ENCODE results near the gene TMEM59L.
"Not testable (repeated sequence)": the region's sequence is repeated elsewhere in the genome, so short reads cannot be mapped to it uniquely, and the experiment has no call there.

The TMEM59L gene

DNA sequence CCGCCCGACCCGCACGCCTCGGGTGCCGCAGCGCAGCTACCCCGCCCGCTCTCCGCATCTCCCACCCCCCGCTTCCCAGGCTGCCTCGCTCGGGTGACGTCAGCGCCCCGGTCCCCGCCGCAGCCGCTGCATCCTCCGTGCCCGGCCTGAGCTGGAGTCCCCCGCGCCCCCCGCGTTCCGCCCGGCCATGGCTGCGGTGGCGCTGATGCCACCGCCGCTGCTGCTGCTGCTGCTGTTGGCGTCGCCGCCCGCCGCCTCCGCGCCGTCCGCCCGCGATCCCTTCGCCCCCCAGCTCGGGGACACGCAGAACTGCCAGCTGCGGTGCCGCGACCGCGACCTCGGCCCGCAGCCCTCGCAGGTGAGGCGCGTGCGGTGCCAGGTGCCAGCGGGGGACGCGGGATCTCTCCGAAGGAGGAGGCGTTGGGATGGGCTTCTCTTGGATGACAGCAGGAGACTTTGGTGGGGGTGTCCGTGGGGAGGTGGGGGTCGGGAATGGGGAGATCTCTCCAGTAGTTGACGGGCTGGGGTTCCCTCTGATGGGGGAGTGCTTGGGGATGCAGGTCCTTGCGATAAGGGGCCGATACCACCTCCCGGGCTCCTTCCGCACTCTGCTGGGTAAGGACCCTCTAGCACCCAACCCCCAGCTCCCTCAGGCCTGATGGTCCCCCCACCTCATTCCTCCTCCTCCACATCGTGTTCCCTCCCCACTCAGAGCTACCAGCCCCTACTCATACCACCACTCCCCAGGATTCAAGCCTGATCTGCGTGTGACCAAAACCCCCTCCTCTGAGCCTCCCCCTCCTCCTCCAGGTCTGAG is at the start of gene TMEM59L:
Gene TMEM59L, plus strand, starts transcription at position 99 of the 817 bp plus-strand sequence. Its CDS starts 89 bp downstream, at position 188.
- DNase-seq, result no peak

DNA sequence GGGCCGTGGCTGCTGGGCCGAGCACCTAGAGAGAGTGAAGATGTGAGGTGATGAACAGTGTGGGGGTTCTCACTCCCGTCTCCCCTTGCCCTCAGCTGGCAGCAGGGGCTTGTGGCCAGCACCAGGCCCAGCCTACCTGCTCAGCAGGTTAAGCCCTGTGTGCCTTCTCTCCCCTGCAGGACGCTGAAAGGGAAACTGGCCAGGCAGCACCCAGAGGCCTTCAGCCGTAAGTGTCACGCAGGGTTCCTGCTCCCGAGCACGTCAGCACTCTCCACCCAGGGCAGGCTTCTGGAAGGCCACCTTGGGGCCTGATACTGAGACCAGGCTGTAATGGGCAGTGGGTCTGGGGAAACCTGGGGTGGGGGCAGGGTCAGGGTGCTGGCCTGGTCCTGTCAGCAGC is 45.7 kb upstream of the TMEM59L start:
- DNase-seq, result no peak

- no peak for DNase-seq
Observed at GRCh38 chr19:18568367-18568766, 44.3 kb upstream of the TMEM59L start.

DNA sequence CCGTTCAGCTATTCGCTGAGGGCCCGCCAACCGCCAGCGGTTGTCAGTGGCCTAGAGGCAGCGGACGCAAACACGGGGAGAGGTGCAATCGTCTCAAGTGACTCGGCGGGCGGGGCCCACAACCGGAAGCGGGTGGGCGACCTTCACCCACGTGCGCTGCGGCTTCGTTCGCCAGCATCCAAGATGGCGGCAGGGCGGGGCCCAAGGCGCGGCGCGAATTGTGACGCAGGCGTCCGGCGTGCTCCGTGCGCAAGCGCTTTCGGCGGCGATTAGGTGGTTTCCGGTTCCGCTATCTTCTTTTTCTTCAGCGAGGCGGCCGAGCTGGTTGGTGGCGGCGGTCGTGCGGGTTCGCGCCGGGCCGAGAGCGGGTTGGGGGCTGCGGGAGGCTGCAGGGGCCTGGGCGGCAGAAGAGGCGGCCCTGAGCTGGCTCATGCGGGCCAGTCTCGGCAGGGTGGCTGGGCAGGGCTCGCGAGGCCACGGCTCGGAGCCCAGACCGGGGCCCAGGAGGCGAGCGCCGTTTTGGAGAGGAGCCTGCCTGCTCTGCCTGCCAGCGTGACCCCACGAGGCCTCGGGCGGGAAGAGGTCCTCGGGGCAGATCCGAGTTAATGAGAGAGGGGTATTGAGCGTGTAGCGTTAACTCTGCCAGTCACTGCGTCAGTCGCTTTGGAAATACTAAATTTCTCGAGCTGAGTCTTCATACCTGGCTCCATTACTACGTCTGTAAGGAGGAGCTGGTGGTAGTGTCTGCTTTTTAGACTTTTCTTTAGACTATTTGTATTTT is 40.9 kb upstream of the TMEM59L start, which contains the start of gene UBA52:
Gene UBA52, plus strand, starts transcription at position 294 of the 781 bp plus-strand sequence. CDS start 1,444 bp downstream, outside the sequence.
- peak; percentile 98 for DNase-seq

DNA sequence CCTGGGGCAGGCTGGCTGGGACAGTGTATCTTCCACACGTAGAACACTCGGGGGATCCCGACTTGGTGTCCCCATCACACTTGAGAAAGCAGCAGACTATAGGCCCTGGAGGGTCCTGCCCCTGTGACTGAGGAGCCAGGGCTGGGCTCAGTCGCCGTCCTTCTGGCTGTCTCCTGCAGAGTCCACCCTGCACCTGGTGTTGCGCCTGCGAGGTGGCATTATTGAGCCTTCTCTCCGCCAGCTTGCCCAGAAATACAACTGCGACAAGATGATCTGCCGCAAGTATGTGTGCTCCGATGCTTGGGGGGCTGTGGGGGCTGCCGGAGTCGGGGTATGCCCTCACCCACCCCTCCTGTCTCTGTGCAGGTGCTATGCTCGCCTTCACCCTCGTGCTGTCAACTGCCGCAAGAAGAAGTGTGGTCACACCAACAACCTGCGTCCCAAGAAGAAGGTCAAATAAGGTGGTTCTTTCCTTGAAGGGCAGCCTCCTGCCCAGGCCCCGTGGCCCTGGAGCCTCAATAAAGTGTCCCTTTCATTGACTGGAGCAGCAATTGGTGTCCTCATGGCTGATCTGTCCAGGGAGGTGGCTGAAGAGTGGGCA is 37.9 kb upstream of the TMEM59L start:
- DNase-seq, result no peak

- no peak for DNase-seq
Observed at GRCh38 chr19:18576383-18576782, 36.3 kb upstream of the TMEM59L start.

GRCh38 chr19:18577365-18577914 is 35.2 kb upstream of the TMEM59L start:
- no peak for DNase-seq

DNA sequence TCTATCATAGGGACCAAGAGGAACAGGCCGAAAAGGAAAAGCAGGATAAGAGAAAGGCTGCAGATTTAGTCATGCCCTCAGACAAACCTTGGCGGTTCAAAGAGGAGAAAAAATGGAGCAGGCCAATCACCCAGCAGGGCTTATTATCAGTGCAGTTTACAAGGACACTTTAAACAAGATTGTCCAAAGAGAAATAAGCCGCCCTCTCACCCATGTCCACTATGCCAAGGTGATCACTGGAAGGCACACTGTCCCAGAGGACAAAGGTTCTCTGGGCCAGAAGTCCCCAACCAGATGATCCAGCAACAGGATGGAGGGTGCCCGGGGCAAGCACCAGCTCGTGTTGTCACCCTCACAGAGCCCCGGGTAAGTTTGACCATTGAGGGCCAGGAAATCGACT is 32.4 kb upstream of the TMEM59L start:
- no peak for DNase-seq

GRCh38 chr19:18586306-18586705 is 26.4 kb upstream of the TMEM59L start:
- no peak for DNase-seq

DNA sequence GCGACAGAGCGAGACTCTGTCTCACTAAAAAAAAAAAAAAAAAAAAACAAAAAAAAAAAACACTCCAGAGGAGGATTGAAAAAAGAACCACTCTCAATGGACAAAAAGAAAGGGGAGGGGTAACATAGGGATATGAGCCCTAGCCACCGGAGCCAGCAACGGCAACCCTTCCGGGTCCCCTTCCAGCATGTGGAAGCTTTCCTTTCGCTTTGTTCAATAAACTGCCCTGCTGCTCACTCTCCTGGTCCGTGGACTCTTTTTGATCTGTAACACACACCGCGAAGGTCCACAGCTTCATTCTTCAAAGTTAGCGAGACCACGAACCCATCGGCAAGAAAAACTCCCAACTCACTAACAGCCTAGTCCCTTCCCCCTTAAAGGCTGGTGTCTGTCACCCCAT is 25.1 kb upstream of the TMEM59L start:
- DNase-seq, result no peak

DNA sequence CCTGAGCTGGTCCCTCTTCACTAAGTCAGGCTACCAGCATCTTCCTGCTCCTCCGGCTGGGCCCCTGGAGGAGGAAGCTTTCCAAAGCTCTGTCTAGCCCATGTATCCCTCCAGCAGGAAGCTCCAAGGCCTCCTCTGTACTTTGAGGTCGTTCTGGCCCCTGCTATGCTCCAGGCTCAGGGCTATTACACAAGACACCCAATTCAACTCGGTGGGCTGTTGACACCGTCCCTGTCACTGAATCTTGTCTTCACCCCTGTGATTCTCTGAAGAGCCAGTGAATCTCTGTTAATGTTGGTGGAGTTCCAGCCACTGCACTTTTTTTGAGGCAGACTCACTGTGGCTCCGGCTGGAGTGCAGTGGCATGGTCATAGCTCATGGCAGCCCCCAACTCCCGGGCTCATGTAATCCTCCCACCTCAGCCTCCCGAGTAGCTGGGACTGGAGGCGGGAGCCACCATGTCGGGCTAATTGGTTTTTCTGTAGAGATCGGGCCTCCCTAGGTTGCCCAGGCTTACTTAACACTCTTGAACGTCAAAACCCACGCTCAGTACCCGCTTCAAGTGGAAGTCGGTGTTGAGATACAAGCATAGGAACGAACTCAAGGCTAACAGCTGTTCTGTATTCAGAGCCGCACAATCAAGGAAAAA is 24.6 kb upstream of the TMEM59L start:
- no peak for DNase-seq

- DNase-seq, result peak; percentile 84
Observed at GRCh38 chr19:18588611-18589379, 23.9 kb upstream of the TMEM59L start, which contains the start of gene REX1BD. TSS of gene REX1BD (plus strand) at chr19:18588798. CDS start at chr19:18588802, 4 bp downstream.

- peak; percentile 72 for DNase-seq
Observed at GRCh38 chr19:18589380-18590272, 23.0 kb upstream of the TMEM59L start.

GRCh38 chr19:18590273-18591272 is 22.1 kb upstream of the TMEM59L start:
- peak; percentile 61 for DNase-seq

DNA sequence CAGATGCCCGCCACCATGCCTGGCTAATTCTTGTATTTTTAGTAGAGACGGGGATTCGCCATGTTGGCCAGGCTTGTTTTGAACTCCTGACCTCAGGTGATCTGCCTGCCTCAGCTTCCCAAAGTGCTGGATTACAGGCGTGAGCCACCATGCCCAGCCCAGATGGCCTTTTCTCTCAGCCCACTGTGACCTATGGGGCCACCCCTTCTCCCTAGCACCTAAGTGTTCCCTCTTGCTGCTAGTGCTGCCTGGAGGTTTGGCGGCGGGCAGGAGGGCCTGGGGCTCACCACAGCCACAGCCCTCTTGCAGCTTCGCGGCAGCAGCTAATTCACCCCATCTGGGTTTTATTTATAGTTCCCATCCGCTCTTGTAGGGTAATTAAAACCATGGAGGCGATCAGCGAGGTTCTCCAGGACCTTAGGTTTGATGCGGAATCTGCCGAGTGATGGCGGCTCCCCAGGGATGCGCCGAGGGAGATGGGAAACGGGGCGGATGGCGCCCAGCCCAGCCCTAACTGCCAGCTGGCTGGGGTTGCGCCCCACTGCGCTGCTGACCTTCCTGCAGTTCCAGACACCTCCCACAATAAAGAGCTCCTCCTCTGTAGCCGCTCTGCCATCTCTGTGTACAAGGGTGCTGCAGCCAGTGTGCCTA is 20.8 kb upstream of the TMEM59L start:
- no peak for DNase-seq

DNA sequence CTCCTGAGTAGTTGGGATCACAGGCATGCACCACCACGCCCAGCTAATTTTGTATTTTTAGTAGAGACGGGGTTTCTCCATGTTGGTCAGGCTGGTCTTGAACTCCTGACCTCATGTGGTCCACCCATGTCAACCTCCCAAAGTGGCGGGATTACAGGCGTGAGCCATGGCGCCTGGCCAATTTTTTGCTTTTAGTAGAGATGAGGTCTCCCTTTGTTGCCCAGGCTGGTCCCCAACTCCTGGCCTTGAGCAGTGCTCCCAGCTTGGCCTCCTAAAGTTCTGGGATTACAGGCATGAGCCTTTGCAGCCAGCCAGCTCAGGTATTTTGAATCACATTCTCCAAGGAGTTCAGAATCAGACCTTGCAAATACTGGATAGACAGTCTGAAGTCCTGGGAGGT is 19.9 kb upstream of the TMEM59L start:
- not testable (repeated sequence) for DNase-seq

DNA sequence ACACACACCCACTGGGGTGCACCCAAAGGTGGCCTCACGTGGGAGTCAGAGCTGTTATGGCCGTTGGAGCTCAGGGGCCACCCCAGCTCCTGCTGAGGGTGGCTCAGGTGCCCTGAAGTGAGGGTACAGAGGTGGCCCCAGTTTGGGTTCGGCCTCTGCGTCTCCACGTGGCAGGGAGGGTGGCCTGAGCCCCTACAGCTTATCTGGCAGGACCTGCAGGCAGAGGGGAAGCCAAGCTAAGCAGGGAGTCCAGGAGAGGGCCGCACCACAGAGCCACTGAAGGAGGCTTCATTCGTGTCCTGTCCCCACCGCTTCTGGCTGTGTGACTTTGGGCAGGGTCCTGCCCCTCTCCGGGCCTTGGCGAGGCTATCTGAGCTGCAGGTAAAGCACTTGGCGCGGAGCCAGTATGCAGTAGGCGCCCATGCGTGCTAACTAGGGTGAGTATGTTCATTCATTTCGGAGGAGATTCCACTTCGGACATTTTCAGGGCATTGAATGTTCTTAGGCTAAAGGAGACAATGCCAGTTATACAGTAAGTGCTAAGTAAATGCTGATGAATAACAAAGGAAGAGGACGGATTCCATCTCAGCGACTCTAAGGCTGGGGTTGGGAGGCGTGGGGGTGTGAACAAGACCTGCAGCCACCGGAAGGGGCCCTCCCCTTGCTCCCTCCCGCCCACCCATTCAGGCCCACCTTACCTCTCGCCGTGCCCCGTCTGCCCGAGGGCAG is 19.1 kb upstream of the TMEM59L start:
- no peak for DNase-seq

All from hematopoietic multipotent progenitor cell treated with erythropoietin and hydrocortisone succinate and interleukin-3 and kit ligand, for 8 days (in vitro differentiated cells).